GM23338 (cell line): ENCODE measurements around the gene GLRA1. TPM values are rescaled to one million over a fixed set of nuclear protein-coding genes. Genes with fewer than 3 reads are reported as not detected.

ENCODE experiments used
- ATAC-seq: fragments of 200-7000 bp; cut with Tn5 transposase; 3 replicates; pipeline ENCODE4 v1.9.1; 2020
- DNase-seq: peaks from one replicate; pipeline ENCODE4 v3.0.0-alpha.2; 2015; ENCODE audit warnings: low spot score
- H2AFZ ChIP-seq: fragments of 200-600 bp; sonication (generic); 2 replicates; pipeline ENCODE4 v1.8.0; 2016; ENCODE audit warnings: antibody characterized with exemption, mild to moderate bottlenecking, moderate library complexity
- H3F3A ChIP-seq: fragments of 200-600 bp; sonication (generic); replicated peaks from 2 replicates; pipeline ENCODE4 v1.8.0; 2017; ENCODE audit warnings: antibody characterized with exemption, mixed run types, low read depth
- H3K27ac ChIP-seq: fragments of 200-600 bp; sonication (generic); 2 replicates; pipeline ENCODE4 v1.6.1; 2016; ENCODE audit warnings: low read depth
- H3K27me3 ChIP-seq: fragments of 200-600 bp; sonication (generic); 2 replicates; pipeline ENCODE4 v1.8.0; 2016; ENCODE audit warnings: mild to moderate bottlenecking, mixed run types, moderate library complexity; ENCODE audit not compliant: insufficient read depth
- H3K36me3 ChIP-seq: fragments of 200-600 bp; sonication (generic); 2 replicates; pipeline ENCODE4 v1.8.0; 2016; ENCODE audit warnings: mild to moderate bottlenecking; ENCODE audit not compliant: insufficient read depth
- H3K4me1 ChIP-seq: fragments of 200-600 bp; sonication (generic); 2 replicates; pipeline ENCODE4 v1.8.0; 2016; ENCODE audit warnings: mild to moderate bottlenecking, moderate library complexity; ENCODE audit not compliant: insufficient read depth
- H3K4me2 ChIP-seq: fragments of 200-600 bp; sonication (generic); 2 replicates; pipeline ENCODE4 v1.7.1; 2017; ENCODE audit warnings: mixed run types
- H3K4me3 ChIP-seq: fragments of 200-600 bp; sonication (generic); 2 replicates; pipeline ENCODE4 v1.6.1; 2016; ENCODE audit warnings: mixed run types
- H3K79me2 ChIP-seq: fragments of 200-600 bp; sonication (generic); replicated peaks from 2 replicates; pipeline ENCODE4 v1.8.0; 2017; ENCODE audit warnings: mild to moderate bottlenecking; ENCODE audit not compliant: insufficient read depth
- H3K9me2 ChIP-seq: fragments of 200-600 bp; sonication (generic); 2 replicates; pipeline ENCODE4 v1.8.0; 2017; ENCODE audit not compliant: insufficient read depth
- H4K20me1 ChIP-seq: fragments of 200-600 bp; sonication (generic); replicated peaks from 2 replicates; pipeline ENCODE4 v1.8.0; 2017; ENCODE audit warnings: mild to moderate bottlenecking; ENCODE audit not compliant: insufficient read depth
- H3K27ac Mint-ChIP-seq: 2 replicates; pipeline ENCODE4 v1.8.0; 2020; ENCODE audit warnings: inconsistent platforms, mild to moderate bottlenecking, moderate library complexity, mixed read lengths
- H3K27me3 Mint-ChIP-seq: 3 replicates; pipeline ENCODE4 v1.8.0; 2022; ENCODE audit warnings: low read depth, mild to moderate bottlenecking, moderate library complexity, mixed read lengths, inconsistent platforms; ENCODE audit not compliant: insufficient read depth, poor library complexity
- H3K36me3 Mint-ChIP-seq: 3 replicates; pipeline ENCODE4 v1.8.0; 2021; ENCODE audit warnings: low read depth, mild to moderate bottlenecking, inconsistent platforms, moderate library complexity, mixed read lengths
- H3K4me1 Mint-ChIP-seq: 3 replicates; pipeline ENCODE4 v1.8.0; 2020; ENCODE audit warnings: mild to moderate bottlenecking, inconsistent platforms, mixed read lengths
- H3K4me3 Mint-ChIP-seq: 3 replicates; pipeline ENCODE4 v1.8.0; 2021; ENCODE audit warnings: moderate library complexity, mild to moderate bottlenecking, inconsistent platforms, mixed read lengths
- H3K9me3 Mint-ChIP-seq: 3 replicates; pipeline ENCODE4 v1.8.0; 2020; ENCODE audit warnings: moderate library complexity, mild to moderate bottlenecking, inconsistent platforms, mixed read lengths
- CREB1 ChIP-seq: fragments of 250-450 bp; sonication (Bioruptor Pico); IDR thresholded peaks from 2 replicates; pipeline ENCODE4 v1.5.0; 2020; ENCODE audit warnings: low read depth, mild to moderate bottlenecking, moderate library complexity
- EZH2 ChIP-seq: fragments of 200-600 bp; sonication (generic); IDR thresholded peaks from one replicate; pipeline ENCODE4 v1.8.0; 2017; ENCODE audit warnings: antibody characterized with exemption, mild to moderate bottlenecking, low read depth; ENCODE audit not compliant: unreplicated experiment
- EZH2phosphoT487 ChIP-seq: fragments of 200-600 bp; sonication (generic); IDR thresholded peaks from one replicate; pipeline ENCODE4 v1.8.1; 2018; ENCODE audit warnings: antibody characterized with exemption; ENCODE audit not compliant: unreplicated experiment
- JUNB ChIP-seq: IDR thresholded peaks from one replicate; pipeline ENCODE4 v1.6.1; 2016; ENCODE audit warnings: antibody characterized with exemption; ENCODE audit not compliant: unreplicated experiment
- NANOG ChIP-seq: IDR thresholded peaks from 2 replicates; pipeline ENCODE4 v1.6.1; 2016; ENCODE audit warnings: antibody characterized with exemption, borderline replicate concordance
- POLR2AphosphoS5 ChIP-seq: IDR thresholded peaks from 2 replicates; pipeline ENCODE4 v1.6.1; 2016; ENCODE audit warnings: antibody characterized with exemption, low read depth
- STAT1 ChIP-seq: IDR thresholded peaks from one replicate; pipeline ENCODE4 v1.6.1; 2016; ENCODE audit warnings: antibody characterized with exemption; ENCODE audit not compliant: unreplicated experiment
- ZNF114 ChIP-seq: fragments of 250-450 bp; sonication (Bioruptor Pico); IDR thresholded peaks from 2 replicates; pipeline ENCODE4 v1.5.0; 2020; ENCODE audit warnings: mild to moderate bottlenecking, moderate library complexity
- ZNF331 ChIP-seq: fragments of 250-450 bp; sonication (Bioruptor Pico); IDR thresholded peaks from 2 replicates; pipeline ENCODE4 v1.5.0; 2020; ENCODE audit warnings: low read depth, mild to moderate bottlenecking, moderate library complexity
- polyA plus RNA-seq: library from polyadenylated mRNA; unstranded; fragments of >200 nt; fragmentation: Nextera tagmentation; extraction: Ambion mirVana; gene quantifications from 2 replicates; pipeline ENCODE4 v1.2.1, GENCODE V29; 2016
- total RNA-seq: library from RNA; depleted of rRNA; stranded (reverse); fragments of >200 nt; shearing (Covaris generic); gene quantifications from 2 replicates; pipeline ENCODE4 v1.2.3, GENCODE V29; 2014
- TF ChIP-seq, protein P1 (sequence below): fragments of 250-450 bp; sonication (Bioruptor Pico); IDR thresholded peaks from 2 replicates; pipeline ENCODE4 v1.5.0; 2020; ENCODE audit warnings: mild to moderate bottlenecking, moderate library complexity
- TF ChIP-seq, protein P2 (sequence below): IDR thresholded peaks from 2 replicates; pipeline ENCODE4 v1.6.1; 2016; ENCODE audit warnings: antibody characterized with exemption
- TF ChIP-seq, protein P3 (sequence below): IDR thresholded peaks from one replicate; pipeline ENCODE4 v1.6.1; 2018; ENCODE audit warnings: antibody characterized with exemption; ENCODE audit not compliant: unreplicated experiment
- TF ChIP-seq, protein P4 (sequence below), 2 experiments: fragments of 200-600 bp in 1 of 2; sonication (generic) in 1 of 2; conservative IDR thresholded peaks; 2 replicates each; pipeline versions ENCODE4 v1.5.1 to v1.6.1; 2016 to 2017; ENCODE audit warnings: antibody characterized with exemption in 2 of 2, low read depth in 2 of 2, mild to moderate bottlenecking in 2 of 2, moderate library complexity in 1 of 2

GLRA1 gene
- total and polyA plus RNA-seq, 2 experiments from 2014 or later = not detected

DNA sequence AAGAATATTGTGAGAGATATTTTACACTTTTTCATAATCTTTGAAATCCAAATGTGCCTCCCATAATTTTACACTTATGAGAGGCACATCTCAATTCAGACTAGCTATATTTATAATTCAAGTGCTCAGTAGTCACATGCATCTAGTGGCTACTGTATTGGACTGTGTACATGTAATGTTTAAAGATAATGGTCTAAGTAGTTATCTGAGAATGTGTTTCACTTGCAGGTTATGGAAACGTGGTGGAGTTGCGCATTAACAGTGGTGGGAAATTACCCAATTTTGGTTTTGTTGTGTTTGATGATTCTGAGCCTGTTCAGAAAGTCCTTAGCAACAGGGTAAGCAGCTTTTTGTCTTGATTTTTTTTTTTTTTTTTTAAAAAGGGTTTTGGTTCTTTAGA, 124.1 kb downstream of the GLRA1 start (continued):
- TF ChIP-seq, protein P1, sequence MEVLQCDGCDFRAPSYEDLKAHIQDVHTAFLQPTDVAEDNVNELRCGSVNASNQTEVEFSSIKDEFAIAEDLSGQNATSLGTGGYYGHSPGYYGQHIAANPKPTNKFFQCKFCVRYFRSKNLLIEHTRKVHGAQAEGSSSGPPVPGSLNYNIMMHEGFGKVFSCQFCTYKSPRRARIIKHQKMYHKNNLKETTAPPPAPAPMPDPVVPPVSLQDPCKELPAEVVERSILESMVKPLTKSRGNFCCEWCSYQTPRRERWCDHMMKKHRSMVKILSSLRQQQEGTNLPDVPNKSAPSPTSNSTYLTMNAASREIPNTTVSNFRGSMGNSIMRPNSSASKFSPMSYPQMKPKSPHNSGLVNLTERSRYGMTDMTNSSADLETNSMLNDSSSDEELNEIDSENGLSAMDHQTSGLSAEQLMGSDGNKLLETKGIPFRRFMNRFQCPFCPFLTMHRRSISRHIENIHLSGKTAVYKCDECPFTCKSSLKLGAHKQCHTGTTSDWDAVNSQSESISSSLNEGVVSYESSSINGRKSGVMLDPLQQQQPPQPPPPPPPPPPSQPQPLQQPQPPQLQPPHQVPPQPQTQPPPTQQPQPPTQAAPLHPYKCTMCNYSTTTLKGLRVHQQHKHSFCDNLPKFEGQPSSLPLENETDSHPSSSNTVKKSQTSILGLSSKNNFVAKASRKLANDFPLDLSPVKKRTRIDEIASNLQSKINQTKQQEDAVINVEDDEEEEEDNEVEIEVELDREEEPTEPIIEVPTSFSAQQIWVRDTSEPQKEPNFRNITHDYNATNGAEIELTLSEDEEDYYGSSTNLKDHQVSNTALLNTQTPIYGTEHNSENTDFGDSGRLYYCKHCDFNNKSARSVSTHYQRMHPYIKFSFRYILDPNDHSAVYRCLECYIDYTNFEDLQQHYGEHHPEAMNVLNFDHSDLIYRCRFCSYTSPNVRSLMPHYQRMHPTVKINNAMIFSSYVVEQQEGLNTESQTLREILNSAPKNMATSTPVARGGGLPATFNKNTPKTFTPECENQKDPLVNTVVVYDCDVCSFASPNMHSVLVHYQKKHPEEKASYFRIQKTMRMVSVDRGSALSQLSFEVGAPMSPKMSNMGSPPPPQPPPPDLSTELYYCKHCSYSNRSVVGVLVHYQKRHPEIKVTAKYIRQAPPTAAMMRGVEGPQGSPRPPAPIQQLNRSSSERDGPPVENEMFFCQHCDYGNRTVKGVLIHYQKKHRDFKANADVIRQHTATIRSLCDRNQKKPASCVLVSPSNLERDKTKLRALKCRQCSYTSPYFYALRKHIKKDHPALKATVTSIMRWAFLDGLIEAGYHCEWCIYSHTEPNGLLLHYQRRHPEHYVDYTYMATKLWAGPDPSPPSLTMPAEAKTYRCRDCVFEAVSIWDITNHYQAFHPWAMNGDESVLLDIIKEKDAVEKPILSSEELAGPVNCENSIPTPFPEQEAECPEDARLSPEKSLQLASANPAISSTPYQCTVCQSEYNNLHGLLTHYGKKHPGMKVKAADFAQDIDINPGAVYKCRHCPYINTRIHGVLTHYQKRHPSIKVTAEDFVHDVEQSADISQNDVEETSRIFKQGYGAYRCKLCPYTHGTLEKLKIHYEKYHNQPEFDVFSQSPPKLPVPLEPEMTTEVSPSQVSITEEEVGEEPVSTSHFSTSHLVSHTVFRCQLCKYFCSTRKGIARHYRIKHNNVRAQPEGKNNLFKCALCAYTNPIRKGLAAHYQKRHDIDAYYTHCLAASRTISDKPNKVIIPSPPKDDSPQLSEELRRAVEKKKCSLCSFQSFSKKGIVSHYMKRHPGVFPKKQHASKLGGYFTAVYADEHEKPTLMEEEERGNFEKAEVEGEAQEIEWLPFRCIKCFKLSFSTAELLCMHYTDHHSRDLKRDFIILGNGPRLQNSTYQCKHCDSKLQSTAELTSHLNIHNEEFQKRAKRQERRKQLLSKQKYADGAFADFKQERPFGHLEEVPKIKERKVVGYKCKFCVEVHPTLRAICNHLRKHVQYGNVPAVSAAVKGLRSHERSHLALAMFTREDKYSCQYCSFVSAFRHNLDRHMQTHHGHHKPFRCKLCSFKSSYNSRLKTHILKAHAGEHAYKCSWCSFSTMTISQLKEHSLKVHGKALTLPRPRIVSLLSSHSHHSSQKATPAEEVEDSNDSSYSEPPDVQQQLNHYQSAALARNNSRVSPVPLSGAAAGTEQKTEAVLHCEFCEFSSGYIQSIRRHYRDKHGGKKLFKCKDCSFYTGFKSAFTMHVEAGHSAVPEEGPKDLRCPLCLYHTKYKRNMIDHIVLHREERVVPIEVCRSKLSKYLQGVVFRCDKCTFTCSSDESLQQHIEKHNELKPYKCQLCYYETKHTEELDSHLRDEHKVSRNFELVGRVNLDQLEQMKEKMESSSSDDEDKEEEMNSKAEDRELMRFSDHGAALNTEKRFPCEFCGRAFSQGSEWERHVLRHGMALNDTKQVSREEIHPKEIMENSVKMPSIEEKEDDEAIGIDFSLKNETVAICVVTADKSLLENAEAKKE (CRISPR knock-in tag) = no peak
- TF ChIP-seq ZNF331 (CRISPR knock-in tag) (no peak), JUNB (no peak), POLR2AphosphoS5 (no peak), EZH2 (no peak), STAT1 (no peak)
- TF ChIP-seq, protein P2, sequence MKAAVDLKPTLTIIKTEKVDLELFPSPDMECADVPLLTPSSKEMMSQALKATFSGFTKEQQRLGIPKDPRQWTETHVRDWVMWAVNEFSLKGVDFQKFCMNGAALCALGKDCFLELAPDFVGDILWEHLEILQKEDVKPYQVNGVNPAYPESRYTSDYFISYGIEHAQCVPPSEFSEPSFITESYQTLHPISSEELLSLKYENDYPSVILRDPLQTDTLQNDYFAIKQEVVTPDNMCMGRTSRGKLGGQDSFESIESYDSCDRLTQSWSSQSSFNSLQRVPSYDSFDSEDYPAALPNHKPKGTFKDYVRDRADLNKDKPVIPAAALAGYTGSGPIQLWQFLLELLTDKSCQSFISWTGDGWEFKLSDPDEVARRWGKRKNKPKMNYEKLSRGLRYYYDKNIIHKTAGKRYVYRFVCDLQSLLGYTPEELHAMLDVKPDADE = no peak

DNA sequence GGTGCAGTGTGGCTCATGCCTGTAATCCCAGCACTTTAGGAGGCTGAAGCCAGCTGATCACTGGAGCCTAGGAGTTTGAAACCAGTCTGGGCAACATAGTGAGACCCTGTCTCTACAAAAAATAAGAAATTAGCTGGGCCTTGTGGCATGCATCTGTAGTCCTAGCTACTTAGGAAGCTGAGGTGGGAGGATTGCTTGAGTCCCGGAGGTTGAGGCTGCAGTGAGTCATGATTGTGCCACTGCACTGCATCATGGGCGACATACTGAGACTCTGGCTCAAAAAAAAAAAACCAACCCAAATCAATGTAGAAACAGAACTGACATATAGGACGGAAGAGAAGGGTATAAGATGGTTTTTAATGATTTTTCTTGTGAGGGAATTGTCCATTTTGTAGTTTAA, 125.2 kb downstream of the GLRA1 start:
- peaks cover 94% of the 10 kb centered on the region for H3K36me3 ChIP-seq
- DNase-seq = no peak
- no peaks in the 10 kb centered on the region for H3K9me2 ChIP-seq
- H3K4me1 ChIP-seq = no peaks in the 10 kb centered on the region
- no peaks in the 10 kb centered on the region for H3K27me3 ChIP-seq
- no peak overlapping the region; the same call in 1 of the 2 replicates for H3K27ac ChIP-seq
- no peak overlapping the region for H2AFZ ChIP-seq
- H3K4me2 ChIP-seq = no peak overlapping the region
- H3K9me3 Mint-ChIP-seq = no peaks in the 10 kb centered on the region
- H3K4me3 ChIP-seq = no peak overlapping the region
- peaks cover 99% of the 10 kb centered on the region for H3K79me2 ChIP-seq
- H3K4me3 Mint-ChIP-seq = no peak overlapping the region
- peaks cover 4% of the 10 kb centered on the region; the same call in 1 of the 2 replicates for H3F3A ChIP-seq
- H3K27ac Mint-ChIP-seq = peak overlapping the region; percentile 8; the same call in 1 of the 2 replicates
- no peaks in the 10 kb centered on the region for H3K27me3 Mint-ChIP-seq
- H4K20me1 ChIP-seq = peaks cover 63% of the 10 kb centered on the region
- H3K4me1 Mint-ChIP-seq = no peaks in the 10 kb centered on the region
- peaks cover 96% of the 10 kb centered on the region for H3K36me3 Mint-ChIP-seq
- no peak for ATAC-seq
- TF ChIP-seq, protein P3, sequence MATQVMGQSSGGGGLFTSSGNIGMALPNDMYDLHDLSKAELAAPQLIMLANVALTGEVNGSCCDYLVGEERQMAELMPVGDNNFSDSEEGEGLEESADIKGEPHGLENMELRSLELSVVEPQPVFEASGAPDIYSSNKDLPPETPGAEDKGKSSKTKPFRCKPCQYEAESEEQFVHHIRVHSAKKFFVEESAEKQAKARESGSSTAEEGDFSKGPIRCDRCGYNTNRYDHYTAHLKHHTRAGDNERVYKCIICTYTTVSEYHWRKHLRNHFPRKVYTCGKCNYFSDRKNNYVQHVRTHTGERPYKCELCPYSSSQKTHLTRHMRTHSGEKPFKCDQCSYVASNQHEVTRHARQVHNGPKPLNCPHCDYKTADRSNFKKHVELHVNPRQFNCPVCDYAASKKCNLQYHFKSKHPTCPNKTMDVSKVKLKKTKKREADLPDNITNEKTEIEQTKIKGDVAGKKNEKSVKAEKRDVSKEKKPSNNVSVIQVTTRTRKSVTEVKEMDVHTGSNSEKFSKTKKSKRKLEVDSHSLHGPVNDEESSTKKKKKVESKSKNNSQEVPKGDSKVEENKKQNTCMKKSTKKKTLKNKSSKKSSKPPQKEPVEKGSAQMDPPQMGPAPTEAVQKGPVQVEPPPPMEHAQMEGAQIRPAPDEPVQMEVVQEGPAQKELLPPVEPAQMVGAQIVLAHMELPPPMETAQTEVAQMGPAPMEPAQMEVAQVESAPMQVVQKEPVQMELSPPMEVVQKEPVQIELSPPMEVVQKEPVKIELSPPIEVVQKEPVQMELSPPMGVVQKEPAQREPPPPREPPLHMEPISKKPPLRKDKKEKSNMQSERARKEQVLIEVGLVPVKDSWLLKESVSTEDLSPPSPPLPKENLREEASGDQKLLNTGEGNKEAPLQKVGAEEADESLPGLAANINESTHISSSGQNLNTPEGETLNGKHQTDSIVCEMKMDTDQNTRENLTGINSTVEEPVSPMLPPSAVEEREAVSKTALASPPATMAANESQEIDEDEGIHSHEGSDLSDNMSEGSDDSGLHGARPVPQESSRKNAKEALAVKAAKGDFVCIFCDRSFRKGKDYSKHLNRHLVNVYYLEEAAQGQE = no peak
- TF ChIP-seq CREB1 (CRISPR knock-in tag) = no peak
- TF ChIP-seq NANOG = no peak
- TF ChIP-seq EZH2phosphoT487 = no peak
- no peak for TF ChIP-seq ZNF331 (CRISPR knock-in tag)
- no peak for TF ChIP-seq ZNF114
- TF ChIP-seq, protein P4, sequence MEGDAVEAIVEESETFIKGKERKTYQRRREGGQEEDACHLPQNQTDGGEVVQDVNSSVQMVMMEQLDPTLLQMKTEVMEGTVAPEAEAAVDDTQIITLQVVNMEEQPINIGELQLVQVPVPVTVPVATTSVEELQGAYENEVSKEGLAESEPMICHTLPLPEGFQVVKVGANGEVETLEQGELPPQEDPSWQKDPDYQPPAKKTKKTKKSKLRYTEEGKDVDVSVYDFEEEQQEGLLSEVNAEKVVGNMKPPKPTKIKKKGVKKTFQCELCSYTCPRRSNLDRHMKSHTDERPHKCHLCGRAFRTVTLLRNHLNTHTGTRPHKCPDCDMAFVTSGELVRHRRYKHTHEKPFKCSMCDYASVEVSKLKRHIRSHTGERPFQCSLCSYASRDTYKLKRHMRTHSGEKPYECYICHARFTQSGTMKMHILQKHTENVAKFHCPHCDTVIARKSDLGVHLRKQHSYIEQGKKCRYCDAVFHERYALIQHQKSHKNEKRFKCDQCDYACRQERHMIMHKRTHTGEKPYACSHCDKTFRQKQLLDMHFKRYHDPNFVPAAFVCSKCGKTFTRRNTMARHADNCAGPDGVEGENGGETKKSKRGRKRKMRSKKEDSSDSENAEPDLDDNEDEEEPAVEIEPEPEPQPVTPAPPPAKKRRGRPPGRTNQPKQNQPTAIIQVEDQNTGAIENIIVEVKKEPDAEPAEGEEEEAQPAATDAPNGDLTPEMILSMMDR (conservative IDR thresholded peaks at IDR 0.05; ENCODE audit: low read depth in 2 of 2) = no peak
- TF ChIP-seq JUNB = no peak
- no peak for TF ChIP-seq EZH2
